GM12864 (cell line): Measurements from ENCODE around the gene LDHA.
"Not testable (repeated sequence)": the region's sequence is repeated elsewhere in the genome, so short reads cannot be mapped to it uniquely, and the experiment has no call there.

Source experiments
- DNase-seq: peaks from one replicate; pipeline ENCODE4 v3.0.0-alpha.2; 2011; ENCODE audit warnings: low read depth
- H3K4me3 ChIP-seq: 2 replicates; pipeline ENCODE4 v1.5.1; 2011; ENCODE audit warnings: mild to moderate bottlenecking, low read depth, low read length, control low read depth
- TF ChIP-seq, protein P1 (sequence below): IDR thresholded peaks from 2 replicates; pipeline ENCODE4 v1.5.1; 2011; ENCODE audit warnings: low read depth, mild to moderate bottlenecking, moderate library complexity, low read length, control low read depth, inconsistent platforms; ENCODE audit errors: missing control alignments

LDHA gene

DNA sequence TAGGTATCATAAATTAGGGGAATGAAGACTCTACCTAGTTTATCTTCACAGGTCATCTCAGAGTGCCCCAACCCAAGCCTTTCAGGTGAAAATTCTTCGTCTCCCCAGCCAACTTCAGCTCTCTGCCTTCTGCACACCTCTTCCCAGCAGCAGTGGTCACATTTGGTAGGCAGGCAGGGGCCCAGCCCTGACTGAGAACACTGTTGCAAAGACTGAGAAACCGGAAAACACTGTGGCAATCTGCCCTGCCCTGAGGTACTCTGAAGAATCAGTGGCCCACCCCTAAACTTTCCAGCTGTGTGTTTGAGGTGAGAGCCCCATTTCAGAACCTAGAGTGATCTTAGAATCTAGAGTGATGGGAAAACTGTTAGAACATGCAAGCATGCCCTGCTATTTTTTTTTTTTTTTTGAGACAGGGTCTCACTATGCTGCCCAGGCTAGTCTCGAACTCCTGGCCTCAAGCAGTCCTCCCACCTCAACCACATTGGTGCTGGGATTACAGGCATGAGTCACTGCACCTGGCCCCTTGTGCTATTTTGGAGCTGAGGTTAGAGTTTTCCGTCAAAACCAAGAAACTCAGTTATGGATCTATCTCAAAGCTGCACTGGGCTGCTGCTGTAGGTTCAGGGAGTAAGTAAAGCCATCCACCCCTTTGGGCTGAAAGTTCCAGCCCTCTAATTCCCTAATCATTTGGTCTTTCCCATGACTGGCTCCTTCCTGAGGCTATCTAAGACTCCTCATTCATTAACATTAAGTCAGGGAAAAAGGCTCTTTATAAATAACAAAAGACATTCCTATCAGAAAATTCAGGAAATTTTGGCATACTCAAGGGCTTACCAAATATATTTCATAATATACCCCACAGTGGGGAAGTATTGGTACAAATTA, 1.7 kb upstream of the LDHA start:
- DNase-seq: no peak
- no peak overlapping the region for H3K4me3 ChIP-seq
- TF ChIP-seq, protein P1, sequence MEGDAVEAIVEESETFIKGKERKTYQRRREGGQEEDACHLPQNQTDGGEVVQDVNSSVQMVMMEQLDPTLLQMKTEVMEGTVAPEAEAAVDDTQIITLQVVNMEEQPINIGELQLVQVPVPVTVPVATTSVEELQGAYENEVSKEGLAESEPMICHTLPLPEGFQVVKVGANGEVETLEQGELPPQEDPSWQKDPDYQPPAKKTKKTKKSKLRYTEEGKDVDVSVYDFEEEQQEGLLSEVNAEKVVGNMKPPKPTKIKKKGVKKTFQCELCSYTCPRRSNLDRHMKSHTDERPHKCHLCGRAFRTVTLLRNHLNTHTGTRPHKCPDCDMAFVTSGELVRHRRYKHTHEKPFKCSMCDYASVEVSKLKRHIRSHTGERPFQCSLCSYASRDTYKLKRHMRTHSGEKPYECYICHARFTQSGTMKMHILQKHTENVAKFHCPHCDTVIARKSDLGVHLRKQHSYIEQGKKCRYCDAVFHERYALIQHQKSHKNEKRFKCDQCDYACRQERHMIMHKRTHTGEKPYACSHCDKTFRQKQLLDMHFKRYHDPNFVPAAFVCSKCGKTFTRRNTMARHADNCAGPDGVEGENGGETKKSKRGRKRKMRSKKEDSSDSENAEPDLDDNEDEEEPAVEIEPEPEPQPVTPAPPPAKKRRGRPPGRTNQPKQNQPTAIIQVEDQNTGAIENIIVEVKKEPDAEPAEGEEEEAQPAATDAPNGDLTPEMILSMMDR: no peak

DNA sequence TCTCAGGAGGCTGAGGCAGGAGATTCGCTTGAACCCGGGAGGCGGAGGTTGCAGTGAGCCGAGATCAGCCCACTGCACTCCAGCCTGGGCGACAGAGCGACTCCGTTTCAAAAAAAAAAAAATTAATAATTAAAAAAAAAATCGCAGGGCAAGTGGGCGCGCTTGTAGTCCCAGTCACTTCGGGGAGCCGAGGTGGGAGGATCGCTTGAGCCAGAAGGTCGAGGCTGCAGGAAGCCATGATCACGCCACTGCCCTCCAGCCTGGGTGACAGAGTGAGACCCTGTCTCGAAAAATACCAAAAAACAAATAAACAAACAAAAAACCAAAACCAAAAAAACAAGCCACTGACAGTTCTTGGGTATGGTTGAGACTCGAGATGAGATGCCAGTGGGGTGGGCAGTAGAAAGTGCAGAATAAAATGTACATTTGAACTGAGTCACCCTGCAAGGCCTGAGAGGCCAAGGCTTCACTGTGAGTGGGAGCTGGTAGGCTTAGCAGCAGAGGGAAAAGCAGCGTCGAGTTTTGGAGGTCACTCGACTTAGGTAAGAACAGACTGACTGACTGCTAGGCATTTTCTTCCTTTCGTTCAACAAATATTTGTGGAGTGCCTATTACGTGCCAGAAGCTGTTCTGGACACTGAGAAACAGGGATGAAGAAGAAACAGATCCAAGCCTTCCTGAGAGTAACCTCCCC, 635 bp upstream of the LDHA start:
- no peak for DNase-seq
- H3K4me3 ChIP-seq: peak overlapping the region; percentile 38
- TF ChIP-seq, protein P1: no peak

DNA sequence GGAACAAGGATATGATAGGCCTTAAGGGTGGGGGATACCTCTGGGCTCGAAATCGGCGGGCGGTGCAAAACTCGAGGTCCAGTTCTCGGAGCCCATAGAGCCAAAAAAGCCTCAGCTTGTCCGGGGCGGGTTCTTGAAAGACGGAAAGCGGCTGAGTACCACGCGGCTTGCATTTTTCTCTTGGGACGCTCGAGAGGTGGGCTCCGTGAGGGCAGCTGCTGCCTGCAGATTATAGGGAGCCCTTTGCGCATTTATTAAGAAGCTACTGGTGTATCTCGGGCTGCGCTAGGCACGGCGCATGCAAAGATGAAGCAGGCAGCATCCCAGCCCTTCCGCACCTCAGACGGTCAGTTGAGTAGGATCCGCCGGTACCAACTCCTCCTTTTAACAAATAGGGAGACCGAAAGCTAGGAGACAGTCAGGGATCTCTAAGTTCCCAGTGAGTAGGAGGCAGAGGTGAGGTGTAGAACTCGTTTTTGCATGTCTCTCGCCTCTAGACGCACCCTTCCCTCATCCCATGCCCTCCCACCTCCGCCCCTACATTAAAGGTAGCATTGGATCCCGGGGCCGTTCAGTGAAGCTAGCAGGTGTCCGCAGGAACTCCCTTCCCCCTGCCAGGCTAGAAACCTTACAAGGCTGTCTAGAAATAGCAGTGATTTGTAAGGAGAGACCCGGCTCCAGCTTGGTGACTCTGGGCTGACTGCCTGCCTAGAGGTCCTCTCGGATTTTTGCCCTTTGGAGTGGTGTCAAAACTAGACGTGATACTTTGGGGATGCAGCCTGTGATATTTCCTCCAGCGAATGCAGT, 768 bp downstream of the LDHA start:
- DNase-seq: no peak
- peak overlapping the region; percentile 83 for H3K4me3 ChIP-seq
- TF ChIP-seq, protein P1: no peak

DNA sequence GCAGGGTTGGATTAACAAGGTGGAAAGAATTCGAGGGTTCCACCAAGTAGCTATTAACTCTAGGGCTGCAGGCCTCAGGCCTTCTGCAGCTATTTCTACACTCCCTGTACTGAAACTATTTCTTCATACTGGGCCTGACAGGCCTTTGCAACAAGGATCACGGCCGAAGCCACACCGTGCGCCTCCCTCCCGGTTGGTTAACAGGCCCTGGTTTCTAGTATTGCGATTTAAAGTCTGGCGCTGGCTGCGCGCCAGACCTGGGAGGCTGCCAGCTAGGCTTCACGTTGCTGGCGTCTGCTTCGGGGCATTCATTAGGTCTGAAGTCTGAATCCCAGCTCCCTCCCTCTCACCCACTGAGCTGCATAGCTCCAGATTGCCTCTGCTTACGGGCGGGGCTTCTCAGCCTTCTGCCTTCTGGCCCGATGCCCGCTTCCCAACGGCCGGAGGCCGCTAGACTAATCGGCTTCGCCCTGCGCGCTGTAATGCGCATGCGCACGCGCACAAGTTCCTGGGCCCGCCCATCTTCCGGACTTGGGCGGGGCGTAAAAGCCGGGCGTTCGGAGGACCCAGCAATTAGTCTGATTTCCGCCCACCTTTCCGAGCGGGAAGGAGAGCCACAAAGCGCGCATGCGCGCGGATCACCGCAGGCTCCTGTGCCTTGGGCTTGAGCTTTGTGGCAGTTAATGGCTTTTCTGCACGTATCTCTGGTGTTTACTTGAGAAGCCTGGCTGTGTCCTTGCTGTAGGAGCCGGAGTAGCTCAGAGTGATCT, 1.6 kb downstream of the LDHA start:
- peak; percentile 92 for DNase-seq
- peak overlapping the region; percentile 83 for H3K4me3 ChIP-seq
- TF ChIP-seq, protein P1: no peak

DNA sequence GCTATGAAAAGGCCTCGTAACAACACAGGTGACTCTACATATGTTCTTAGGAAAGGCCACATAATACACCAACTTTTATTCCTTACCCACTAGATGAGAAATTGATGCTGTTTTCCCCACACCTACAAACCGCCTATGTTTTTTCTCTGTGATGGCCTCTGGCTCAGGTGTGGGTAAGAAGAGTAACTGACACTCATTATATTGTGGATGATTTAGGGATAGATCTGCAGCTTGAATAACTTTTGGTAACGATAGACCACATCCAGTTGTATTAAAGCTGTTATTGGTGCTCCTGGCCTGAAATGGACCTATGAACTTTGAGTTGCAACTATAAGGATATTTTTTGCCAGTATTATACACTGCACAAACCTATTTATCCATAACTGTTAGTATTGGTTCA, 3.6 kb downstream of the LDHA start:
- TF ChIP-seq, protein P1: no peak
- DNase-seq: no peak
- no peak overlapping the region for H3K4me3 ChIP-seq

GRCh38 chr11:18401077-18401476, 6.7 kb downstream of the LDHA start:
- not testable (repeated sequence) for H3K4me3 ChIP-seq, DNase-seq
